ENCODE measurements around the gene FMO2.

DNA sequence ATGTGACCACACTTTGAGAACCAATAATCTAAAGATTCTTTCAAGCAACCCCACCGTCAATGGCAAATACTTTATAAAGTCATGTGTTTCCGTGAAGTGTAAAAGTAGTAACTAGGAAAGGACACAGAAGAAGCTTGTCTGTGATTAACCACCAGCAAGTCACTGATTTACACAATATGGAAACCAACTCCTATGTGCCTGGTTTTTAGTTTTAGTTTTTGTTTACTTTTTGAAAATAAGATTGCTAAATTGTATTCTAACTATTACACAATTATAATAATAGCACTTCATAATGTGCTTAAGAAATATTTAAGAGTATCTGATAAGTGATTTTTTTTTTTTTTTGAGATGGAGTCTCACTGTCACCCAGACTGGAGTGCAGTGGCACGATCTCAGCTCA lies 13.0 kb downstream of the FMO2 start:
- TF ChIP-seq CTCF (IDR thresholded peaks at IDR 0.05; ENCODE audit: insufficient read depth, low read depth, low read length), result no peak
- no peak for TF ChIP-seq EZH2 (IDR thresholded peaks at IDR 0.05; ENCODE audit: insufficient read depth, low read length)
